ENCODE results near the gene ACOX3. TPM values are rescaled to one million over a fixed set of nuclear protein-coding genes. Genes with fewer than 3 reads are reported as not detected.

Gene ACOX3
- total RNA-seq, 1 experiment from 2014 or later, result 11.0 TPM

DNA sequence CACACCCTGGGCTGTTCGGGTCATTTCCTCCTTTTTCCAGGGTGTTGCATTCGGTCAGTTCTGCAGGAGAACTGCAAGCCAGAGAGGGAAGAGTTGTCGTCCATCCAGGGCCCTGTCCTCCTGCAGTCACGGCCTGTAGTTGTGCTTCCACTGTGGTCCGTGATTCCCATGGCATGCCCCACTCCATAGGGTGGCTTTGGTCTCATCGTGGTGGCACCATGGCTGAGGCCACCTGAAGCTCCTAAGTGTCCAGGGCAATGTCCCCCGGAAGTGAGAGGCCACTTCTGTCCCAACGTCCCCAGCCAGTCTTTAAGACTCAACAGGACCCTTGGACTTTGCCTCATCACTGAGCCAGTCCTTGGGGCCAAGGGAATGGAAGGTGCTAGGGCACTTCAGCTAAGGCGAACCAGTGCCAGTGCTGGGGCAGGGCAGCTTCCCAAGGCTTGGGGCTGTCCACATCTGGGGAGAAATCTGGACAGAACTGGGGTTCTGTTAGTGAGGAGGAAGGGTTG is 87.3 kb downstream of the ACOX3 start:
- H3K9me3 Mint-ChIP-seq (ENCODE audit: low read depth, unreplicated experiment), result no peaks in the 10 kb centered on the region
- intact Hi-C loops (cut with micrococcal nuclease; ENCODE audit: unreplicated experiment), result no loop called here
- H3K36me3 Mint-ChIP-seq (ENCODE audit: insufficient read depth, unreplicated experiment), result no peaks in the 10 kb centered on the region
- no peaks in the 10 kb centered on the region for H3K27me3 Mint-ChIP-seq (ENCODE audit: unreplicated experiment)
- H3K4me3 Mint-ChIP-seq (ENCODE audit: low read depth, unreplicated experiment), result no peak overlapping the region
- TF ChIP-seq, protein P1, sequence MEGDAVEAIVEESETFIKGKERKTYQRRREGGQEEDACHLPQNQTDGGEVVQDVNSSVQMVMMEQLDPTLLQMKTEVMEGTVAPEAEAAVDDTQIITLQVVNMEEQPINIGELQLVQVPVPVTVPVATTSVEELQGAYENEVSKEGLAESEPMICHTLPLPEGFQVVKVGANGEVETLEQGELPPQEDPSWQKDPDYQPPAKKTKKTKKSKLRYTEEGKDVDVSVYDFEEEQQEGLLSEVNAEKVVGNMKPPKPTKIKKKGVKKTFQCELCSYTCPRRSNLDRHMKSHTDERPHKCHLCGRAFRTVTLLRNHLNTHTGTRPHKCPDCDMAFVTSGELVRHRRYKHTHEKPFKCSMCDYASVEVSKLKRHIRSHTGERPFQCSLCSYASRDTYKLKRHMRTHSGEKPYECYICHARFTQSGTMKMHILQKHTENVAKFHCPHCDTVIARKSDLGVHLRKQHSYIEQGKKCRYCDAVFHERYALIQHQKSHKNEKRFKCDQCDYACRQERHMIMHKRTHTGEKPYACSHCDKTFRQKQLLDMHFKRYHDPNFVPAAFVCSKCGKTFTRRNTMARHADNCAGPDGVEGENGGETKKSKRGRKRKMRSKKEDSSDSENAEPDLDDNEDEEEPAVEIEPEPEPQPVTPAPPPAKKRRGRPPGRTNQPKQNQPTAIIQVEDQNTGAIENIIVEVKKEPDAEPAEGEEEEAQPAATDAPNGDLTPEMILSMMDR (IDR thresholded peaks at IDR 0.05; ENCODE audit: unreplicated experiment), result no peak
- H3K27ac Mint-ChIP-seq (ENCODE audit: unreplicated experiment), result no peak overlapping the region
- BruUV-seq (replicated peaks), result no TSS peak
- peaks cover 21% of the 10 kb centered on the region for H3K4me1 Mint-ChIP-seq (ENCODE audit: low read depth, unreplicated experiment)
- no peak for DNase-seq
- CTCF ChIA-PET, result no interaction called here

DNA sequence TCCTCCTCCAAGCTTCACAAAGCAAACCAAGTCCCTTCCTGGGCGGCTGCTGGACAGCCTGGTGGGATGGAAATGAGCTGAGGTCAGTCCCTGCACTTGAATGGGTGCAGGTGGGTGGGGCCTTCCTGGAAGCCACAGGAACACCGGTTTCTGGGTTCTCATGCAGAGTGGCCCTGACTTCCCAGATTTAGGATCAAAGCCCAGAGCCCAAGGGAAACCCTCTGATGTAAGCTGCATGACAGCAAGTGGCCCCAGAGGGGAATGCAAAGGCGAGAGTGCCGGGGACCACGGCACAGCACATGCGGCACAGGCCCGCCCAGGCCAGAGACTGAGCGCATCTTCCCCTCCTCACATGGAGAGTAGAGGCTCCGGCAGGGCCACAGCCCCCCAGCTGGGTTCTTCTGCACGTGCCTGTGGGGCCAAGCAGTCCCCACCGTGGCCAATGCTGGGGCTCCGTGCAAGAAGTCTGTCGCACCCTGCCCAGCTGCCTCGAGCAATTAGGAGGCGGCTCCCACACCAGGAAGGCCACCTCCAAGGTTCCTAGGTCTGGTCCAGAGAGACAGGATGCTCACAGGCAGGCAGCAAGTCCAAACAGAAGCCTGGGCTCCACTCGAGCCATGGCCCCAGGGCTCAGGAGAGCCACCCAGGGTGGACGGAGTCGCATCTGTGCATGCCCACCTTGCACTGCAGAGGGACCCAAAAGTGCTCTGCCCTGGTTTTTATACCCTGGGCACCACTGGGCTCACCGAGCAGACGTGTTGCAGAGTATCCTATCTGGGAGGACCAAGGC is 88.0 kb downstream of the ACOX3 start:
- no TSS peak for BruUV-seq (replicated peaks)
- no peaks in the 10 kb centered on the region for H3K36me3 Mint-ChIP-seq (ENCODE audit: insufficient read depth, unreplicated experiment)
- no peak for DNase-seq
- H3K4me1 Mint-ChIP-seq (ENCODE audit: low read depth, unreplicated experiment), result peaks cover 15% of the 10 kb centered on the region
- intact Hi-C loops (cut with micrococcal nuclease; ENCODE audit: unreplicated experiment), result no loop called here
- TF ChIP-seq, protein P1 (IDR thresholded peaks at IDR 0.05; ENCODE audit: unreplicated experiment), result no peak
- H3K4me3 Mint-ChIP-seq (ENCODE audit: low read depth, unreplicated experiment), result no peak overlapping the region
- CTCF ChIA-PET, result no interaction called here
- no peaks in the 10 kb centered on the region for H3K27me3 Mint-ChIP-seq (ENCODE audit: unreplicated experiment)
- no peaks in the 10 kb centered on the region for H3K9me3 Mint-ChIP-seq (ENCODE audit: low read depth, unreplicated experiment)
- H3K27ac Mint-ChIP-seq (ENCODE audit: unreplicated experiment), result no peak overlapping the region

DNA sequence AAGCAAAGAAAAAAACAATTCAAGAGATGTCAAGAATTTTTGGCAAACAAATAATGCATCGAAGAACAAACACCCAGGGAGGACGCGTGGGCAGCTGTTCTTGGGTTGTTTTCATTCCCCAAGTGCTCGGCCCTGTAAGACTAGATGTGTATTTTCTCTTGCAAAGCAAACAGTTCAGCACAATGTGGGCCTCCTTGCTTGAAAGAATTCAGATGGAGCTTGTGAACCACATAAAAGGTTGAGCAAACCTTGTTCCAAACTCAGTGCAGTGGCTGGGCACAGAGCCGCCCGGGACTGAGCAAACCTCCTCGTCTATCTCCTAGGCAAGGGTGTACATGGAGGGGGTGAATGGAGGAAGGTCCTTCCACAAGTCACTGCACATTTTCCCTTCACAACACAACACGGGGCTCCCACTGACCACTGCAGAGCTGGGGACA is 88.6 kb downstream of the ACOX3 start:
- Mint-ChIP-seq H3K36me3 (ENCODE audit: insufficient read depth, unreplicated experiment) (no peaks in the 10 kb centered on the region), H3K9me3 (ENCODE audit: low read depth, unreplicated experiment) (no peaks in the 10 kb centered on the region), H3K27ac (ENCODE audit: unreplicated experiment) (no peak overlapping the region), H3K4me1 (ENCODE audit: low read depth, unreplicated experiment) (peaks cover 12% of the 10 kb centered on the region), H3K27me3 (ENCODE audit: unreplicated experiment) (peaks cover under 1% of the 10 kb centered on the region), H3K4me3 (ENCODE audit: low read depth, unreplicated experiment) (no peak overlapping the region)
- no TSS peak for BruUV-seq (replicated peaks)
- TF ChIP-seq, protein P1 (IDR thresholded peaks at IDR 0.05; ENCODE audit: unreplicated experiment), result no peak
- intact Hi-C loops (cut with micrococcal nuclease; ENCODE audit: unreplicated experiment), result no loop called here
- DNase-seq, result no peak
- CTCF ChIA-PET, result no interaction called here

DNA sequence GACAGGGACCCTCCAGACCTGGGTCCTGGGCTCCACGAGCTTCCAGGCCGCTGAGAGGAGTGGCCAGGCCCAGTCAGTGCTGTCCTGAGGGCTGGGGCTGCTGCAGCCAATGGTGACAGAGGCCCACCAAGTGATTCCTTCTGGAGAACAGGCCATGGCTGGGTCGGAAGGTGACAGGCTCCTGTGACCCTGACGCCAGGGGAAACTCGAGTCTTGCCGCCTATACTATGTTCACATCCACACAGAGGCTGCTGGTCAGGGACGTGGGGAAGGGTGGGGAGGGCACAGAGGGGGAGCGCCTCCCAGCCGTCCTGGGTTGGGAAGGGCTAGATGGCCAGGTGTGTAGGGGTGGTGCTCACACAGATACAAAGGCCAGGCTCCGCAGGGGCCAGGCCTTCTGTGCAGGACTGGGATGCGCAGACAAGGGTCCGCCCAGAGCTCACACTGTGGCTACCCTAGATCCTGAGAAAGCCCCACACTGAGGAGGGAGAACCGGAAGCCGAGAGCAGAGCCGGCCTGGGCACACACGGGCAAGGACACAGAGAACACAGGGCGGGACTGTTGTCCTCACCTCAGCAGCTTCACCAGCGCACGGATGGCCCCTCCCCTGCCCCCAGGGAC is 89.6 kb downstream of the ACOX3 start:
- Mint-ChIP-seq H3K36me3 (ENCODE audit: insufficient read depth, unreplicated experiment) (no peaks in the 10 kb centered on the region), H3K4me3 (ENCODE audit: low read depth, unreplicated experiment) (no peak overlapping the region), H3K4me1 (ENCODE audit: low read depth, unreplicated experiment) (peaks cover 12% of the 10 kb centered on the region), H3K27ac (ENCODE audit: unreplicated experiment) (no peak overlapping the region), H3K27me3 (ENCODE audit: unreplicated experiment) (peaks cover 10% of the 10 kb centered on the region), H3K9me3 (ENCODE audit: low read depth, unreplicated experiment) (no peaks in the 10 kb centered on the region)
- intact Hi-C loops (cut with micrococcal nuclease; ENCODE audit: unreplicated experiment), result no loop called here
- CTCF ChIA-PET, result no interaction called here
- TF ChIP-seq, protein P1 (IDR thresholded peaks at IDR 0.05; ENCODE audit: unreplicated experiment), result no peak
- DNase-seq, result no peak
- no TSS peak for BruUV-seq (replicated peaks)
